Measurements from ENCODE around the gene SMURF2. TPM values are rescaled to one million over a fixed set of nuclear protein-coding genes. Genes with fewer than 3 reads are reported as not detected.
"Not testable (repeated sequence)": the region's sequence is repeated elsewhere in the genome, so short reads cannot be mapped to it uniquely, and the experiment has no call there.

Gene SMURF2
- total and polyA plus RNA-seq, 2 of the 4 experiments (the other 2 are of a cell fraction): 131 to 774 TPM

DNA sequence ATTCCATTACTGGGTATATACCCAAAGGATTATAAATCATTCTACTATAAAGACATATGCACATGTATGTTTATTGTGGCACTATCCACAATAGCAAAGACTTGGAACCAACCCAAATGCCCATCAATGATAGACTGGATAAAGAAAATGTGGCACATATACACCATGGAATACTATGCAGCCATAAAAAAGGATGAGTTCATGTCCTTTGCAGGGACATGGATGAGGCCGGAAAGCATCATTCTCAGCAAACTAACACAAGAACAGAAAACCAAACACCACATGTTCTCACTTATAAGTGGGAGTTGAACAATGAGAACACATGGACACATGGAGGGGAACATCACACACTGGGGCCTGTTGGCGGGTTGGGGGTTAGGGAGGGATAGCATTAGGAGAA lies 51.9 kb downstream of the SMURF2 start:
- H2AK9ac ChIP-seq (replicated peaks; ENCODE audit: low read depth, low read length, poor library complexity); ATAC-seq (ENCODE audit: low read depth); H3K18ac ChIP-seq (ENCODE audit: low read depth, low read length); H3K27me3 ChIP-seq (ENCODE audit: control insufficient read depth, insufficient read depth, low read length); H3K27ac ChIP-seq (ENCODE audit: insufficient read depth, low read length); H4K91ac ChIP-seq (ENCODE audit: insufficient read depth, low read depth, low read length); H2AFZ ChIP-seq (replicated peaks; ENCODE audit: low read length, poor library complexity); H3K4me2 ChIP-seq (ENCODE audit: low read depth, low read length); H3K4me3 ChIP-seq (ENCODE audit: insufficient read depth, low read depth, low read length); CTCF ChIA-PET; H4K5ac ChIP-seq (ENCODE audit: low read depth, low read length); H2BK20ac ChIP-seq (ENCODE audit: low read depth, low read length); intact Hi-C loops (cut with micrococcal nuclease); H3K36me3 ChIP-seq (ENCODE audit: control insufficient read depth, insufficient read depth, low read length); H2AK5ac ChIP-seq (ENCODE audit: low read depth, low read length); in situ Hi-C loops (cut with MboI; ENCODE audit: low sequenced_read_pairs); H3K56ac ChIP-seq (ENCODE audit: extremely low read depth, insufficient read depth, low read length); BruUV-seq (replicated peaks); DNase-seq; H3K9me3 ChIP-seq (ENCODE audit: control insufficient read depth, insufficient read depth, low read length); H4K8ac ChIP-seq (ENCODE audit: low read depth in 2 of 2, low read length in 2 of 2); H3K4ac ChIP-seq (ENCODE audit: low read depth, low read length); H3K14ac ChIP-seq (replicated peaks; ENCODE audit: low read depth, low read length); dilution Hi-C loops (cut with HindIII; ENCODE audit: low sequenced_read_pairs, unreplicated experiment); H2BK15ac ChIP-seq (ENCODE audit: low read depth, low read length); H2BK120ac ChIP-seq (ENCODE audit: low read depth, low read length); POLR2A ChIA-PET (ENCODE audit: unreplicated experiment); H3K23ac ChIP-seq (ENCODE audit: low read depth, low read length); H3K9ac ChIP-seq (ENCODE audit: low read depth, low read length); H2BK5ac ChIP-seq (ENCODE audit: low read depth, low read length, poor library complexity, severe bottlenecking): not testable (repeated sequence)
- peaks cover 0 to 38% of the 10 kb centered on the region in 2 experiments; a peak in 2 of 4 replicates for H3K79me1 ChIP-seq (ENCODE audit: low read depth in 1 of 2, low read length in 2 of 2)
- peaks cover 17% of the 10 kb centered on the region for H3K9me1 ChIP-seq (ENCODE audit: insufficient read depth, low read length)
- peaks cover 94% of the 10 kb centered on the region for H4K20me1 ChIP-seq (ENCODE audit: insufficient read depth, low read length)
- no CpG with 5 or more reads among the region's 2 CpGs for WGBS, 2 experiments (ENCODE audit: extremely low coverage in 2 of 2, insufficient read length in 1 of 2)
- H3K4me1 ChIP-seq (ENCODE audit: control insufficient read depth, insufficient read depth, low read length): peaks cover 22% of the 10 kb centered on the region

Measured in IMR-90 (cell line).